NOMO-1 treated with DMSO at 0.1 percent for 48 hours (cell line): Measurements from ENCODE around the gene GFY.
"Not testable (repeated sequence)": the region's sequence is repeated elsewhere in the genome, so short reads cannot be mapped to it uniquely, and the experiment has no call there.

Source experiments
- DNase-seq: peaks from one replicate; lab custom pipeline; 2025; ENCODE audit not compliant: unreplicated experiment; lab: John Stamatoyannopoulos, UW

The GFY gene

GRCh38 chr19:49468199-49468598 lies 43.0 kb downstream of the GFY start:
- no peak for DNase-seq

GRCh38 chr19:49468746-49469447 lies 43.7 kb downstream of the GFY start:
- DNase-seq: peak; percentile 78

- DNase-seq: no peak
These were observed 44.8 kb downstream of the GFY start for GRCh38 chr19:49469828-49470614.

GRCh38 chr19:49470615-49470978 lies 45.4 kb downstream of the GFY start:
- no peak for DNase-seq

GRCh38 chr19:49472936-49473335 lies 47.7 kb downstream of the GFY start:
- DNase-seq: no peak

- not testable (repeated sequence) for DNase-seq
These were observed 48.3 kb downstream of the GFY start for GRCh38 chr19:49473501-49473867.

GRCh38 chr19:49473868-49474541 lies 48.8 kb downstream of the GFY start, which contains the start of gene FLT3LG:
Gene FLT3LG (plus strand): TSS chr19:49474215. CDS start chr19:49474640, 425 bp downstream.
- DNase-seq: peak; percentile 77

- no peak for DNase-seq
These were observed 49.3 kb downstream of the GFY start for GRCh38 chr19:49474542-49474924.

GRCh38 chr19:49475191-49475917 lies 50.2 kb downstream of the GFY start:
- DNase-seq: no peak

GRCh38 chr19:49475995-49476880 lies 51.0 kb downstream of the GFY start:
- no peak for DNase-seq
